Measurements from ENCODE around the gene FLRT1.

The FLRT1 gene

GRCh38 chr11:64049509-64049908 is 13.8 kb downstream of the FLRT1 start:
- no peak for DNase-seq

- no peak for DNase-seq
These were observed 15.6 kb downstream of the FLRT1 start for GRCh38 chr11:64051297-64051696.

GRCh38 chr11:64052436-64052835 is 16.7 kb downstream of the FLRT1 start:
- no peak for DNase-seq

- no peak for DNase-seq
These were observed 17.3 kb downstream of the FLRT1 start for GRCh38 chr11:64052938-64053622.

- no peak for DNase-seq
These were observed 18.0 kb downstream of the FLRT1 start for GRCh38 chr11:64053699-64054098.

- no peak for DNase-seq
These were observed 19.3 kb downstream of the FLRT1 start for GRCh38 chr11:64055077-64055476.

- DNase-seq = no peak
These were observed 20.6 kb downstream of the FLRT1 start for GRCh38 chr11:64056213-64056785.

- DNase-seq = no peak
These were observed 21.1 kb downstream of the FLRT1 start for GRCh38 chr11:64056861-64057260.

GRCh38 chr11:64057890-64058289 is 22.2 kb downstream of the FLRT1 start:
- DNase-seq = no peak

GRCh38 chr11:64058494-64058893 is 22.8 kb downstream of the FLRT1 start:
- DNase-seq = no peak

GRCh38 chr11:64059339-64060140 is 23.8 kb downstream of the FLRT1 start:
- DNase-seq = no peak

- no peak for DNase-seq
These were observed 24.6 kb downstream of the FLRT1 start for GRCh38 chr11:64060263-64060860.

- no peak for DNase-seq
These were observed 25.2 kb downstream of the FLRT1 start for GRCh38 chr11:64060861-64061444.

- no peak for DNase-seq
These were observed 26.7 kb downstream of the FLRT1 start for GRCh38 chr11:64062185-64063039.

GRCh38 chr11:64063777-64064176 is 28.0 kb downstream of the FLRT1 start:
- no peak for DNase-seq

- DNase-seq = no peak
These were observed 28.8 kb downstream of the FLRT1 start for GRCh38 chr11:64064374-64065140.

GRCh38 chr11:64065141-64065465 is 29.4 kb downstream of the FLRT1 start:
- no peak for DNase-seq

GRCh38 chr11:64065712-64066111 is 30.0 kb downstream of the FLRT1 start:
- no peak for DNase-seq

- DNase-seq = no peak
These were observed 31.7 kb downstream of the FLRT1 start for GRCh38 chr11:64067230-64067993.

GRCh38 chr11:64068705-64069400 is 33.1 kb downstream of the FLRT1 start:
- no peak for DNase-seq
